Measurements from ENCODE around the gene CPNE7. TPM values are rescaled to one million over a fixed set of nuclear protein-coding genes. Genes with fewer than 3 reads are reported as not detected.

Gene CPNE7
- total and polyA plus RNA-seq, 10 of the 15 experiments (the other 5 are each of a cell fraction or from before 2014, with no cell fraction given): 0.29 to 46.9 (median 17.5) TPM

GRCh38 chr16:89541792-89542191 is 33.8 kb upstream of the CPNE7 start (continued):
- TF ChIP-seq, protein P1, sequence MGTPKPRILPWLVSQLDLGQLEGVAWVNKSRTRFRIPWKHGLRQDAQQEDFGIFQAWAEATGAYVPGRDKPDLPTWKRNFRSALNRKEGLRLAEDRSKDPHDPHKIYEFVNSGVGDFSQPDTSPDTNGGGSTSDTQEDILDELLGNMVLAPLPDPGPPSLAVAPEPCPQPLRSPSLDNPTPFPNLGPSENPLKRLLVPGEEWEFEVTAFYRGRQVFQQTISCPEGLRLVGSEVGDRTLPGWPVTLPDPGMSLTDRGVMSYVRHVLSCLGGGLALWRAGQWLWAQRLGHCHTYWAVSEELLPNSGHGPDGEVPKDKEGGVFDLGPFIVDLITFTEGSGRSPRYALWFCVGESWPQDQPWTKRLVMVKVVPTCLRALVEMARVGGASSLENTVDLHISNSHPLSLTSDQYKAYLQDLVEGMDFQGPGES (IDR thresholded peaks at IDR 0.05): no peak

GRCh38 chr16:89544113-89544512 is 31.4 kb upstream of the CPNE7 start:
- intact Hi-C loops (cut with micrococcal nuclease; ENCODE audit: unreplicated experiment) (no loop called here), in situ Hi-C loops (cut with MboI) (no loop called here)
- ChIA-PET SMC1A (ENCODE audit: uncharacterized antibody, unreplicated experiment) (no interaction called here), RAD21 (ENCODE audit: unreplicated experiment) (no interaction called here), POLR2A (no interaction called here), CTCF (no interaction called here)
- no TSS peak for BruUV-seq (replicated peaks)
- Histone ChIP-seq H3K27me3 (replicated peaks in 1 of 2; ENCODE audit: control insufficient read depth in 2 of 2, insufficient read depth in 2 of 2, low read length in 1 of 2) (no peaks in the 10 kb centered on the region), H4K20me1 (ENCODE audit: control insufficient read depth, insufficient read depth) (no peaks in the 10 kb centered on the region), H3K36me3 (ENCODE audit: control insufficient read depth in 2 of 2, insufficient read depth in 2 of 2, low read length in 1 of 2) (peaks cover 0 to 9% of the 10 kb centered on the region in 2 experiments), H3K4me2 (ENCODE audit: control insufficient read depth, insufficient read depth) (no peak overlapping the region), H2AFZ (ENCODE audit: control insufficient read depth, low read depth, low read length) (no peak overlapping the region), H3K27ac (ENCODE audit: control insufficient read depth, insufficient read depth) (no peak overlapping the region), H3K9me3 (replicated peaks; ENCODE audit: control insufficient read depth, insufficient read depth, low read length) (no peaks in the 10 kb centered on the region), H3K79me2 (ENCODE audit: control insufficient read depth, insufficient read depth, low read length) (no peaks in the 10 kb centered on the region), H3K4me3 (no peak overlapping the region), H3K4me1 (ENCODE audit: control insufficient read depth, insufficient read depth, low read length) (no peaks in the 10 kb centered on the region), H3K9ac (ENCODE audit: control insufficient read depth, insufficient read depth, low read length) (no peak overlapping the region)
- no peak for DNase-seq (ENCODE audit: low read depth, low spot score)
- ATAC-seq: no peak
- no peak for TF ChIP-seq EP300 (IDR thresholded peaks at IDR 0.05; ENCODE audit: borderline replicate concordance in 1 of 2, control insufficient read depth in 1 of 2, low read depth in 2 of 2, low read length in 2 of 2)
- TF ChIP-seq NFYB (IDR thresholded peaks at IDR 0.05; ENCODE audit: insufficient read depth, low read depth, low read length): no peak
- no peak for FAIRE-seq
- WGBS (ENCODE audit: insufficient coverage, insufficient replicate concordance, low lambda C conversion rate, missing lambda C conversion rate): 88% methylated on average over 11 of the region's 11 CpGs

DNA sequence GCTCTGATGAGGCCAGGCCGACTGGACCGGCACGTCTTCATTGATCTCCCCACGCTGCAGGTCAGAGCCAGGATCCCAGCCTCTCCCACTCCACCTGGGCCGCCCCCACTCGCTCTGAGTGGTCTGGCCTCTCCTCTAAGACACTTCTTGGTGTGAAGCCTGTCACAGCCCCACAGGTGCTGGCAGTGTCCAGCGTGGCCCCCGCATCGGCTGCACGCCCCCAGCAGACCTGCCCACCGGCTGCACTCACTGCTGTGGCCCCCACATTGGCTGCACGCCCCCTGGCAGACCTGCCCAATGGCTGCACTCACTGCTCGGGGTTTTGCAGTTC is 30.9 kb upstream of the CPNE7 start:
- FAIRE-seq (no peak), ATAC-seq (no peak), DNase-seq (ENCODE audit: low read depth, low spot score) (no peak)
- ChIA-PET POLR2A (no interaction called here), RAD21 (ENCODE audit: unreplicated experiment) (no interaction called here), SMC1A (ENCODE audit: uncharacterized antibody, unreplicated experiment) (no interaction called here), CTCF (no interaction called here)
- Histone ChIP-seq H3K4me1 (ENCODE audit: control insufficient read depth, insufficient read depth, low read length) (no peaks in the 10 kb centered on the region), H3K27ac (ENCODE audit: control insufficient read depth, insufficient read depth) (no peak overlapping the region), H3K4me3 (no peak overlapping the region), H3K36me3 (ENCODE audit: control insufficient read depth in 2 of 2, insufficient read depth in 2 of 2, low read length in 1 of 2) (peaks cover 0 to 9% of the 10 kb centered on the region in 2 experiments), H3K4me2 (ENCODE audit: control insufficient read depth, insufficient read depth) (no peak overlapping the region), H3K9me3 (replicated peaks; ENCODE audit: control insufficient read depth, insufficient read depth, low read length) (no peaks in the 10 kb centered on the region), H3K27me3 (replicated peaks in 1 of 2; ENCODE audit: control insufficient read depth in 2 of 2, insufficient read depth in 2 of 2, low read length in 1 of 2) (no peaks in the 10 kb centered on the region), H3K9ac (ENCODE audit: control insufficient read depth, insufficient read depth, low read length) (no peak overlapping the region), H4K20me1 (ENCODE audit: control insufficient read depth, insufficient read depth) (no peaks in the 10 kb centered on the region), H2AFZ (ENCODE audit: control insufficient read depth, low read depth, low read length) (no peak overlapping the region), H3K79me2 (ENCODE audit: control insufficient read depth, insufficient read depth, low read length) (no peaks in the 10 kb centered on the region)
- BruUV-seq (replicated peaks): no TSS peak
- intact Hi-C loops (cut with micrococcal nuclease; ENCODE audit: unreplicated experiment): no loop called here
- in situ Hi-C loops (cut with MboI): no loop called here
- 84% methylated on average over 13 of the region's 13 CpGs for WGBS (ENCODE audit: insufficient coverage, insufficient replicate concordance, low lambda C conversion rate, missing lambda C conversion rate)
- TF ChIP-seq RB1 (IDR thresholded peaks at IDR 0.05; ENCODE audit: borderline replicate concordance): no peak
- no peak for TF ChIP-seq HDGF (IDR thresholded peaks at IDR 0.05)
- TF ChIP-seq, protein P2, sequence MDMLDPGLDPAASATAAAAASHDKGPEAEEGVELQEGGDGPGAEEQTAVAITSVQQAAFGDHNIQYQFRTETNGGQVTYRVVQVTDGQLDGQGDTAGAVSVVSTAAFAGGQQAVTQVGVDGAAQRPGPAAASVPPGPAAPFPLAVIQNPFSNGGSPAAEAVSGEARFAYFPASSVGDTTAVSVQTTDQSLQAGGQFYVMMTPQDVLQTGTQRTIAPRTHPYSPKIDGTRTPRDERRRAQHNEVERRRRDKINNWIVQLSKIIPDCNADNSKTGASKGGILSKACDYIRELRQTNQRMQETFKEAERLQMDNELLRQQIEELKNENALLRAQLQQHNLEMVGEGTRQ (IDR thresholded peaks at IDR 0.05; ENCODE audit: borderline replicate concordance, low read depth, low read length): no peak
- TF ChIP-seq TBL1XR1 (IDR thresholded peaks at IDR 0.05; ENCODE audit: low read depth, low read length): no peak
- no peak for TF ChIP-seq NFYB (IDR thresholded peaks at IDR 0.05; ENCODE audit: insufficient read depth, low read depth, low read length)
- TF ChIP-seq BCLAF1 (IDR thresholded peaks at IDR 0.05): no peak
- TF ChIP-seq STAT1 (conservative IDR thresholded peaks at IDR 0.05): no peak
- TF ChIP-seq POLR2AphosphoS2 (IDR thresholded peaks at IDR 0.05; ENCODE audit: low read depth, low read length): no peak

Measured in GM12878 (cell line).